ENCODE results near the gene ZBTB5.

- TF ChIP-seq POLR2A (IDR thresholded peaks at IDR 0.05; ENCODE audit: low read depth, low read length) (no peak), CTCF (conservative IDR thresholded peaks at IDR 0.05; ENCODE audit: low read depth, low read length) (no peak), SMC3 (IDR thresholded peaks at IDR 0.05; ENCODE audit: low read depth, low read length) (no peak), MXI1 (IDR thresholded peaks at IDR 0.05; ENCODE audit: borderline replicate concordance, low read depth, low read length) (no peak), BHLHE40 (IDR thresholded peaks at IDR 0.05; ENCODE audit: low read depth, low read length) (no peak), RAD21 (IDR thresholded peaks at IDR 0.05; ENCODE audit: low read length) (no peak)
Measured at GRCh38 chr9:37480759-37481158, 15.5 kb upstream of the ZBTB5 start.

Measured in IMR-90 (cell line).